PC-3 (cell line): ENCODE results near the gene TAF6. TPM values are rescaled to one million over a fixed set of nuclear protein-coding genes. Genes with fewer than 3 reads are reported as not detected.

Source experiments
- ATAC-seq: fragments of 200-7000 bp; cut with Tn5 transposase; 2 replicates; pipeline ENCODE4 v1.9.1; 2020; ENCODE audit warnings: mild to moderate bottlenecking, moderate library complexity
- BruUV-seq: library from RNA; stranded (reverse); fragments of 400-500 nt; replicated peaks from 2 replicates; lab custom pipeline; 2021; lab: Mats Ljungman, UMichigan
- CTCF ChIA-PET: fragments of 300-600 bp; sonication (Branson Sonifier 250); formaldehyde crosslinking; loops from one replicate; lab custom pipeline; 2022; ENCODE audit warnings: antibody characterized with exemption; lab: Charles Lee
- POLR2A ChIA-PET: fragments of 300-600 bp; sonication (Branson Sonifier 250); formaldehyde crosslinking; loops from one replicate; lab custom pipeline; 2022; ENCODE audit warnings: antibody characterized with exemption; ENCODE audit not compliant: unreplicated experiment; lab: Charles Lee
- DNase-seq: peaks from one replicate; pipeline ENCODE4 v3.0.0-alpha.2; 2015
- H2AFZ ChIP-seq: fragments of 300-600 bp; sonication (generic); 2 replicates; pipeline ENCODE4 v1.6.0; 2016; ENCODE audit warnings: antibody characterized with exemption, low read length
- H3F3A ChIP-seq: fragments of 300-600 bp; sonication (generic); one replicate; pipeline ENCODE4 v1.6.0; 2017; ENCODE audit warnings: antibody characterized with exemption, low read length, control low read depth, mild to moderate bottlenecking; ENCODE audit not compliant: unreplicated experiment
- H3K27ac ChIP-seq: fragments of 300-600 bp; sonication (generic); 2 replicates; pipeline ENCODE4 v1.5.1; 2016; ENCODE audit warnings: mild to moderate bottlenecking, low read length
- H3K27me3 ChIP-seq: fragments of 300-600 bp; sonication (generic); 2 replicates; pipeline ENCODE4 v1.6.1; 2016; ENCODE audit warnings: low read length, mixed read lengths
- H3K36me3 ChIP-seq: fragments of 300-600 bp; sonication (generic); 2 replicates; pipeline ENCODE4 v1.6.1; 2016; ENCODE audit warnings: low read depth, mixed run types, low read length, mixed read lengths
- H3K4me1 ChIP-seq: fragments of 300-600 bp; sonication (generic); 2 replicates; pipeline ENCODE4 v1.5.1; 2016; ENCODE audit warnings: low read length; ENCODE audit not compliant: insufficient read depth
- H3K4me2 ChIP-seq: fragments of 300-600 bp; sonication (generic); 2 replicates; pipeline ENCODE4 v1.6.0; 2016; ENCODE audit warnings: low read length
- H3K4me3 ChIP-seq: fragments of 300-600 bp; sonication (generic); 2 replicates; pipeline ENCODE4 v1.5.1; 2016; ENCODE audit warnings: mild to moderate bottlenecking, low read length, mixed read lengths
- H3K79me2 ChIP-seq: fragments of 300-600 bp; sonication (generic); 2 replicates; pipeline ENCODE4 v1.6.1; 2017; ENCODE audit warnings: low read length, mixed read lengths
- H3K9ac ChIP-seq: fragments of 300-600 bp; sonication (generic); 2 replicates; pipeline ENCODE4 v1.6.0; 2016; ENCODE audit warnings: mild to moderate bottlenecking, low read length
- H3K9me2 ChIP-seq: fragments of 300-600 bp; sonication (generic); replicated peaks from 2 replicates; pipeline ENCODE4 v1.6.1; 2016; ENCODE audit warnings: mixed run types, low read length, mixed read lengths
- H3K9me3 ChIP-seq: fragments of 300-600 bp; sonication (generic); 2 replicates; pipeline ENCODE4 v1.6.1; 2016; ENCODE audit warnings: low read length, mixed read lengths
- H4K20me1 ChIP-seq: fragments of 300-600 bp; sonication (generic); 2 replicates; pipeline ENCODE4 v1.6.1; 2016; ENCODE audit warnings: low read length, mixed read lengths
- EZH2 ChIP-seq: fragments of 300-600 bp; sonication (generic); IDR thresholded peaks from one replicate; pipeline ENCODE4 v1.6.1; 2017; ENCODE audit warnings: antibody characterized with exemption, mild to moderate bottlenecking, low read length; ENCODE audit not compliant: unreplicated experiment
- EZH2phosphoT487 ChIP-seq: fragments of 300-600 bp; sonication (generic); IDR thresholded peaks from 2 replicates; pipeline ENCODE4 v1.6.1; 2018; ENCODE audit warnings: mild to moderate bottlenecking, antibody characterized with exemption, low read length, borderline replicate concordance
- intact Hi-C: fragments of 100-400 bp; cut with micrococcal nuclease; formaldehyde crosslinking; loops from 2 replicates; pipeline ENCODE4 v1.9.0; 2023
- total RNA-seq: library from RNA; depleted of rRNA; stranded (reverse); fragments of >200 nt; gene quantifications from 2 replicates; pipeline ENCODE4 v1.2.3, GENCODE V29; 2014
- TF ChIP-seq, protein P1 (sequence below): fragments of 300-600 bp; sonication (generic); conservative IDR thresholded peaks from 2 replicates; pipeline ENCODE4 v1.5.1; 2017; ENCODE audit warnings: antibody characterized with exemption, low read depth, mild to moderate bottlenecking, low read length

The TAF6 gene
- total RNA-seq, 1 experiment from 2014 or later = 58.6 TPM

- Histone ChIP-seq H3K4me3 (peak overlapping the region; percentile 88), H3K4me1 (peaks cover 29% of the 10 kb centered on the region), H3K27ac (peak overlapping the region; percentile 59), H3K79me2 (peaks cover 22% of the 10 kb centered on the region), H3K9me3 (no peaks in the 10 kb centered on the region), H3K36me3 (peaks cover 19% of the 10 kb centered on the region), H3K9me2 (no peaks in the 10 kb centered on the region), H2AFZ (peak overlapping the region; percentile 95), H3K9ac (peak overlapping the region; percentile 94), H4K20me1 (peaks cover 4% of the 10 kb centered on the region; the same call in 1 of the 2 replicates), H3K27me3 (no peaks in the 10 kb centered on the region), H3F3A (no peaks in the 10 kb centered on the region), H3K4me2 (peak overlapping the region; percentile 86)
- TF ChIP-seq, protein P1, sequence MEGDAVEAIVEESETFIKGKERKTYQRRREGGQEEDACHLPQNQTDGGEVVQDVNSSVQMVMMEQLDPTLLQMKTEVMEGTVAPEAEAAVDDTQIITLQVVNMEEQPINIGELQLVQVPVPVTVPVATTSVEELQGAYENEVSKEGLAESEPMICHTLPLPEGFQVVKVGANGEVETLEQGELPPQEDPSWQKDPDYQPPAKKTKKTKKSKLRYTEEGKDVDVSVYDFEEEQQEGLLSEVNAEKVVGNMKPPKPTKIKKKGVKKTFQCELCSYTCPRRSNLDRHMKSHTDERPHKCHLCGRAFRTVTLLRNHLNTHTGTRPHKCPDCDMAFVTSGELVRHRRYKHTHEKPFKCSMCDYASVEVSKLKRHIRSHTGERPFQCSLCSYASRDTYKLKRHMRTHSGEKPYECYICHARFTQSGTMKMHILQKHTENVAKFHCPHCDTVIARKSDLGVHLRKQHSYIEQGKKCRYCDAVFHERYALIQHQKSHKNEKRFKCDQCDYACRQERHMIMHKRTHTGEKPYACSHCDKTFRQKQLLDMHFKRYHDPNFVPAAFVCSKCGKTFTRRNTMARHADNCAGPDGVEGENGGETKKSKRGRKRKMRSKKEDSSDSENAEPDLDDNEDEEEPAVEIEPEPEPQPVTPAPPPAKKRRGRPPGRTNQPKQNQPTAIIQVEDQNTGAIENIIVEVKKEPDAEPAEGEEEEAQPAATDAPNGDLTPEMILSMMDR = no peak
- TF ChIP-seq EZH2phosphoT487 (no peak), EZH2 (no peak)
- ChIA-PET POLR2A (no interaction called here), CTCF (no interaction called here)
- intact Hi-C loops = no loop called here
- DNase-seq (no peak), ATAC-seq (no peak; the same call in 1 of the 2 replicates)
- BruUV-seq = no TSS peak
Measured at GRCh38 chr7:100088095-100088620, 31.0 kb downstream of the TAF6 start.

GRCh38 chr7:100087055-100087750 is 32.0 kb downstream of the TAF6 start:
- peaks cover 33% of the 10 kb centered on the region for H3K4me1 ChIP-seq
- H3K9ac ChIP-seq = no peak overlapping the region
- ATAC-seq (peak; percentile 43), DNase-seq (peak; percentile 82)
- no peaks in the 10 kb centered on the region for H3K9me3 ChIP-seq
- H3K4me2 ChIP-seq = peak overlapping the region; percentile 9; the same call in 1 of the 2 replicates
- H3K27me3 ChIP-seq = no peaks in the 10 kb centered on the region
- H2AFZ ChIP-seq = no peak overlapping the region
- TF ChIP-seq, protein P1 = no peak
- TF ChIP-seq EZH2 = no peak
- TF ChIP-seq EZH2phosphoT487 = no peak
- POLR2A ChIA-PET = interaction anchor here (0.7 kb wide), 1 partner anchor 341 kb away, joined by 10 read pairs; the partner anchor contains the start of gene ZCWPW1
- H4K20me1 ChIP-seq = peaks cover 3% of the 10 kb centered on the region; the same call in 1 of the 2 replicates
- intact Hi-C loops = no loop called here
- H3K4me3 ChIP-seq = no peak overlapping the region
- H3K27ac ChIP-seq = peak overlapping the region; percentile 25
- no peaks in the 10 kb centered on the region for H3F3A ChIP-seq
- H3K9me2 ChIP-seq = no peaks in the 10 kb centered on the region
- CTCF ChIA-PET = no interaction called here
- peaks cover 9% of the 10 kb centered on the region; the same call in 1 of the 2 replicates for H3K36me3 ChIP-seq
- H3K79me2 ChIP-seq = peaks cover 22% of the 10 kb centered on the region
- no TSS peak for BruUV-seq

DNA sequence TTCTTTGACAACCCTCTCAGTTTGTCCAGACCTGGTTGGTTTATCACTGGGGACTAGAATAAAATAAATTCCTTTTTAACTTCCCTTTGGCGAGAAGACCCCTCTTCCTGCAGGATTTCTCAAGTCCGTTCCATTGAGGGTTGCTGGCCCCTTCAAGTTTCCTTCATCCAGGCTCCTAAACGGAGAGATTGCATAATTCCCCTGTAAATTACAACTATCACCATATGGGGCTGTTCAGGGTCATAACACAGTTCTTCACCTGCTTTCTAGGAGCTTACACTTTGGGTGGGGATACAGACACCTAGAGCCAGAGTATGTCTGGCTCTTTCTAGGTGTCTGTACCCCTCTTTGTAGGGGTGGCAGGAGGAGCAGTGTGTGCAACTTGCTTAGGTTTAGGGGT is 33.6 kb downstream of the TAF6 start:
- TF ChIP-seq, protein P1 = no peak
- TF ChIP-seq EZH2 = no peak
- TF ChIP-seq EZH2phosphoT487 = no peak
- BruUV-seq = no TSS peak
- Histone ChIP-seq H3K27ac (no peak overlapping the region), H3F3A (no peaks in the 10 kb centered on the region), H3K4me3 (no peak overlapping the region), H3K4me1 (peaks cover 36% of the 10 kb centered on the region), H3K4me2 (no peak overlapping the region), H2AFZ (no peak overlapping the region), H3K27me3 (no peaks in the 10 kb centered on the region), H3K36me3 (peaks cover 3% of the 10 kb centered on the region; the same call in 1 of the 2 replicates), H3K79me2 (peaks cover 32% of the 10 kb centered on the region), H3K9me2 (no peaks in the 10 kb centered on the region), H4K20me1 (no peaks in the 10 kb centered on the region), H3K9ac (no peak overlapping the region), H3K9me3 (no peaks in the 10 kb centered on the region)
- DNase-seq = no peak
- POLR2A ChIA-PET = no interaction called here
- intact Hi-C loops = no loop called here
- CTCF ChIA-PET = no interaction called here
- no peak for ATAC-seq
